Effector memory CD8-positive, alpha-beta T cell (primary cell): ENCODE measurements around the gene PBX3.

ENCODE experiments used
- ATAC-seq: fragments of 150-1000 bp; cut with Tn5 transposase; replicated peaks from 2 replicates; pipeline ENCODE4 v1.10.0; 2021; ENCODE audit warnings: mild to moderate bottlenecking, moderate library complexity
- DNase-seq, 3 experiments: peaks; one replicate each; pipeline ENCODE4 v3.0.0; 2021
- H3K27ac Mint-ChIP-seq, 2 donors: one replicate each; pipeline ENCODE4 v1.8.0; 2022; ENCODE audit warnings: mild to moderate bottlenecking in 2 of 2, mixed read lengths in 2 of 2, moderate library complexity in 2 of 2
- H3K27me3 Mint-ChIP-seq, 2 donors: one replicate each; pipeline ENCODE4 v1.8.0; 2022; ENCODE audit warnings: mixed read lengths in 2 of 2
- H3K36me3 Mint-ChIP-seq: one replicate; pipeline ENCODE4 v1.8.0; 2022; ENCODE audit warnings: mild to moderate bottlenecking, moderate library complexity, mixed read lengths; ENCODE audit not compliant: insufficient read depth
- H3K4me1 Mint-ChIP-seq, 2 donors: one replicate each; pipeline ENCODE4 v1.8.0; 2022; ENCODE audit warnings: low read depth in 2 of 2, mixed read lengths in 2 of 2
- H3K4me3 Mint-ChIP-seq, 2 donors: one replicate each; pipeline ENCODE4 v1.8.0; 2022; ENCODE audit warnings: mild to moderate bottlenecking in 2 of 2, mixed read lengths in 2 of 2, moderate library complexity in 2 of 2
- H3K9me3 Mint-ChIP-seq, 2 donors: one replicate each; pipeline ENCODE4 v1.8.0; 2022; ENCODE audit warnings: mixed read lengths in 2 of 2

The PBX3 gene

DNA sequence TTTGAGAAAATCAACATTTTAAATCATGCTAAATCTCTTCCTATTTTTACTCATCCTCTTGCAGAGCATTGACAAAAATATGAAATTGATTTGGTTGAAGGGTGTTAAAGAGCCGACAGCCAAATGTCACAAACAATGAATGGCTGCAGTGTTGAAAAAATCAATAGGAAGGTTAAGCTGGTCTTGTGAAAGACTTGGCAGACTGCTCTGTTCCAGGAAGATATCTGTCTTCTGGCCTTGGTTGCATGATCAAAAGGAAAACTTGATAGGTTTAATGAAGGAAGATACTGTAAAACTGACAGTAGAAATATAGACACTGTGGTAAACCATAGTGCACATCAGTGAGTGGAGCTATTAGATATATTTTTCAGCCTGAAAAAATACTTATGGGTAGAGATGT, 103.6 kb downstream of the PBX3 start:
- DNase-seq: no peak
- Mint-ChIP-seq H3K4me3 (no peak overlapping the region), H3K36me3 (no peaks in the 10 kb centered on the region), H3K4me1 (no peaks in the 10 kb centered on the region), H3K27ac (no peak overlapping the region), H3K27me3 (no peaks in the 10 kb centered on the region), H3K9me3 (no peaks in the 10 kb centered on the region)
- no peak for ATAC-seq

DNA sequence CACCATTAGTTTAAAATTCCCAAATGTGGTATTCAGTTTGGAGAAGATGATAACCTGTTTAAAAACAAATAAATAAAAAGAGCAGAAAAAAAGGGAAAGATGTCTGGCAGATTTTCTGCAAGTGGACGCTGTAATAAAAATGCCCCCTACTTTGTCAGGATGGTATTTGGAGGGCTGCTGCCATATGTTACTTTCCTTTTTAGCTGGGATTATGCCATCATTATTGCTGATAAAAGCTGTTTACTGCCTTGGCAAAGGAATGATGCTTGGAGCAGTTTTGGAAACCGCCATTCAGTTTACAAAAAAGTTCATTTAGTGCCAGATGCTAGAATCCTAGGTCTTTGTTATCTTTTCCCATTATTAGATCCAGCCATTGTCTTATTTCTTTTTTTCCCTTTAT, 104.8 kb downstream of the PBX3 start:
- Mint-ChIP-seq H3K36me3 (no peaks in the 10 kb centered on the region), H3K27me3 (no peaks in the 10 kb centered on the region), H3K4me1 (no peaks in the 10 kb centered on the region), H3K9me3 (no peaks in the 10 kb centered on the region), H3K27ac (no peak overlapping the region), H3K4me3 (no peak overlapping the region)
- ATAC-seq (no peak), DNase-seq (no peak)

GRCh38 chr9:125852386-125852785, 105.2 kb downstream of the PBX3 start:
- no peaks in the 10 kb centered on the region for H3K9me3 Mint-ChIP-seq
- no peaks in the 10 kb centered on the region for H3K4me1 Mint-ChIP-seq
- DNase-seq: no peak
- H3K27me3 Mint-ChIP-seq: no peaks in the 10 kb centered on the region
- H3K36me3 Mint-ChIP-seq: no peaks in the 10 kb centered on the region
- no peak for ATAC-seq
- H3K27ac Mint-ChIP-seq: no peak overlapping the region
- no peak overlapping the region for H3K4me3 Mint-ChIP-seq

- ATAC-seq (no peak), DNase-seq (no peak)
- Mint-ChIP-seq H3K27me3 (no peaks in the 10 kb centered on the region), H3K4me3 (no peak overlapping the region), H3K4me1 (no peaks in the 10 kb centered on the region), H3K9me3 (no peaks in the 10 kb centered on the region), H3K36me3 (no peaks in the 10 kb centered on the region), H3K27ac (no peak overlapping the region)
Observed at GRCh38 chr9:125854553-125855275, 107.5 kb downstream of the PBX3 start.

DNA sequence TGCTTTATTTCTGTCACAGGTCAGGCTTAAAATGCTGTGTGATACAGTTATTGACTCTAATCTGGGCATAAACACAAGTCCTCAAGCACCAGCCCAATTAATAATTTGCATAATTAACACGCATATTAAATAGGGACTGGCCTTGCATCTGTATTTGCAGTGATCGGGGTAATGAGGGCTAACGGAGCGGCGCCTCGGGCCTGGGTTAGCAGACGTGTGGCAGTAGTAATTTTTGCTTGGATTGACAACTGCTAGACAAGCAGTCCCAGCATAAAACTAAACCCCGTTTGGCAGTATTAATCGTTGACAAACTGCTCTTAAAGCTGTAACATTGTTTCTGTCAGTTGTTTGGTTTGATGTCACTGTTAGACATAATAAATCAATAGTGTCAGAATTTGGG, 109.2 kb downstream of the PBX3 start:
- H3K4me1 Mint-ChIP-seq: peaks cover 0 to 1% of the 10 kb centered on the region in 2 donors

DNA sequence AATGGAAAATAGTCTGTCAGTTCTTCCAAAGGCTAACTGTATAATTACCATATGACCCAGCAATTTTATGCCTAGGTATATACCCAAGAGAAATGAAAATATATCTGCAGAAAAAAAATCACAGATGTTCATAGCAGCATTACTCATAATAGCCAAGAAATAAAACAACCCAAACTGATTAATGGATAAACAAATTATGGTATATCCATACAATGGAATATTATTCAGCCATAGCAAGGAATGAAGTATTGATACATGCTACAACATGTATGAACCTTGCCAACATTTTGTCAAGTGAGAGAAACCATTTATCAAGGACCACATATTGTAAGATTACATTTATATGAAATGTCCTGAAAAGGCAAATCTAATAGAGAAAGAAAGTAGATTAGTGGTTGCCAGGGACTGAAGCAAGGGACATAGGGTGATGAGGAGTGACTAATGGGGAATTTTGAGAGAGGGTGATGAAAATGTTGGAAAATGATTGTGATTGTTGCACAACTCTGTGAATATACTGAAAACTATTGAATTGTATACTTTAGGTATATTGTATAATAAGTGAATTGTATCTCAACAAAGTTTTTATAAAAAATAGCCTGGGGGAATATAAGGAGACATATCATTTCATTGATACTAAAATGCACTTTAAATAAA, 114.4 kb downstream of the PBX3 start:
- Mint-ChIP-seq H3K4me3 (no peak overlapping the region), H3K9me3 (no peaks in the 10 kb centered on the region), H3K27me3 (no peaks in the 10 kb centered on the region), H3K27ac (no peak overlapping the region), H3K4me1 (peaks cover 0 to 3% of the 10 kb centered on the region in 2 donors), H3K36me3 (no peaks in the 10 kb centered on the region)
- no peak for ATAC-seq
- no peak for DNase-seq

More for the DNA sequence above, 109.2 kb downstream of the PBX3 start:
- no peak overlapping the region for H3K27ac Mint-ChIP-seq
- H3K27me3 Mint-ChIP-seq: no peaks in the 10 kb centered on the region
- ATAC-seq: no peak
- DNase-seq: no peak
- no peaks in the 10 kb centered on the region for H3K36me3 Mint-ChIP-seq
- H3K9me3 Mint-ChIP-seq: no peaks in the 10 kb centered on the region
- H3K4me3 Mint-ChIP-seq: no peak overlapping the region

- no peak overlapping the region for H3K4me3 Mint-ChIP-seq
- no peaks in the 10 kb centered on the region for H3K9me3 Mint-ChIP-seq
- H3K27me3 Mint-ChIP-seq: no peaks in the 10 kb centered on the region
- peaks cover 0 to 3% of the 10 kb centered on the region in 2 donors for H3K4me1 Mint-ChIP-seq
- no peak for ATAC-seq
- DNase-seq: no peak
- no peaks in the 10 kb centered on the region for H3K36me3 Mint-ChIP-seq
- no peak overlapping the region for H3K27ac Mint-ChIP-seq
Observed at GRCh38 chr9:125863923-125864322, 116.8 kb downstream of the PBX3 start.

GRCh38 chr9:125867751-125868415, 120.7 kb downstream of the PBX3 start:
- H3K36me3 Mint-ChIP-seq: no peaks in the 10 kb centered on the region
- DNase-seq (no peak), ATAC-seq (no peak)
- no peak overlapping the region for H3K27ac Mint-ChIP-seq
- H3K27me3 Mint-ChIP-seq: no peaks in the 10 kb centered on the region
- H3K4me1 Mint-ChIP-seq: peaks cover 0 to 2% of the 10 kb centered on the region in 2 donors
- no peaks in the 10 kb centered on the region for H3K9me3 Mint-ChIP-seq
- H3K4me3 Mint-ChIP-seq: no peak overlapping the region

GRCh38 chr9:125878164-125878631, 131.0 kb downstream of the PBX3 start:
- DNase-seq: no peak
- ATAC-seq: no peak
- H3K9me3 Mint-ChIP-seq: no peaks in the 10 kb centered on the region
- no peak overlapping the region for H3K27ac Mint-ChIP-seq
- no peaks in the 10 kb centered on the region for H3K4me1 Mint-ChIP-seq
- no peaks in the 10 kb centered on the region for H3K36me3 Mint-ChIP-seq
- no peaks in the 10 kb centered on the region for H3K27me3 Mint-ChIP-seq
- no peak overlapping the region for H3K4me3 Mint-ChIP-seq

DNA sequence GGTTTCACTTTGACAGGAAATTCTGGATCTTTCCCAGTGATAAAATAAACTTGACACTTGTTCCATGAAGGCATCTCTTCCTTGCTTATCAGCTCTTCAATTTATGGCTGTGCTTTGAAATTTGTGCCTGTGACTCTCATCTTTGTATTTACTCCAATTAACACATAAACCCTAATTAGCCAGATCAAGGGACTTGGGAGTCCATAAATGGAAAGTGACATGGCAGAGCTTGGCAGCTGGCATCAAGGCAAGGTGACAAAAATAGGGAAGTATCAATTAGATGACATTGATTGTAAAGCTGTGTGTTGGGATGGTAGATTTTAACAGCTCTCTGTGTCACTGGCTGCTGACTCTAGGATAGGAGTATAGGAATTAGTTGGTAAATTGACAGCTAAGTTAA, 133.9 kb downstream of the PBX3 start:
- Mint-ChIP-seq H3K36me3 (no peaks in the 10 kb centered on the region), H3K4me3 (no peak overlapping the region), H3K27ac (no peak overlapping the region), H3K27me3 (no peaks in the 10 kb centered on the region), H3K4me1 (peaks cover 0 to 6% of the 10 kb centered on the region in 2 donors), H3K9me3 (no peaks in the 10 kb centered on the region)
- ATAC-seq (no peak), DNase-seq (no peak)

- Mint-ChIP-seq H3K36me3 (no peaks in the 10 kb centered on the region), H3K4me3 (no peak overlapping the region), H3K4me1 (peaks cover 0 to 6% of the 10 kb centered on the region in 2 donors), H3K9me3 (no peaks in the 10 kb centered on the region), H3K27ac (no peak overlapping the region), H3K27me3 (peaks cover 11% of the 10 kb centered on the region in 2 donors)
- ATAC-seq (no peak), DNase-seq (no peak)
Observed at GRCh38 chr9:125883565-125884217, 136.5 kb downstream of the PBX3 start.

DNA sequence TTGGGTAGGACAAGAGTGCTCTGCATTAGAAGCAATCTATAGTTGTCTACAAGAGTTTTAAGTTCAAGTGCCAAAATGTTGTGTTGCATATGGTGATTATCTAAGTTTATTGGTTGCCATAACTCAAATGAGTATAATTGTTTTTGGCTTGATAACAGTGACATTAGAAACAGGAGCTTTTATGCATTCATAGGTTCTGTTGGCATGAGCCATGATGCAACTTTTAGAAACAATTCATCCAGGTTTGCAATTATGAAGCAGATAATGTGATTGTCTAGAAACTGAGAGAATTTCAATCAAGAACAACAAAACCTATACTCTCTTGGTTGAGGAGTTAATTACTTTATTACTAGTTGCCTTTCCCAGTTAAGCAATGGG, 137.0 kb downstream of the PBX3 start:
- Mint-ChIP-seq H3K27me3 (peaks cover 16% of the 10 kb centered on the region in 2 donors), H3K4me1 (peaks cover 2 to 10% of the 10 kb centered on the region in 2 donors), H3K27ac (no peak overlapping the region)

DNA sequence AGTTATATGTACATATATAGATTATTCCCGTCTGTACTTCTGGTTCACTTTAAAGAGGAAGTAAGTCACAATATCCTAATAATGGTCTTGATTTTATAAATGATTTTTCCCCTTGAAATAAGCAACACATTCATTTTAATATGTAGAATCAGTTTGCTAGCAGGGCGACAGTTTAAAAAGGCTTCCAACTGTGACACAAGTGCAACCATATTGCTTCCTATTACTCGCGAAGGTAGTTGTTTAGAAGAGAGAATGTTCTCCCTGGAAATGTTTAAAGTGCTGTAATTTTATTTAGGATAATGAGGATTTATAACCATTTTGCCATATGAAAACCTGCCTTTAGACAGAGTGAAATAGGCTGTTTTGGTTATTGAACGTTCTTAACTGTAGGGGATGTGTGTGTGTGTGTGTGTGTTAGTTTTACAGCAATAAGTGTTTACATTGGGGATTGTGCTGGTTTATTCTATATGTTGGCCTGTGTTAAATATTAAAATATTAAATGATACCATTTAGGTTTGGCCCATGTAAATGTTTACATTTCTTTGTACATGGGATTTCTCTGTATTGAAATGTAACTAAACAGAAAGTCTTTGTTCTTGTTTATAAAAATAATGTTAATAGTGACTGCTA, 138.3 kb downstream of the PBX3 start:
- H3K4me3 Mint-ChIP-seq: no peak overlapping the region
- ATAC-seq (no peak), DNase-seq (no peak)
- no peak overlapping the region for H3K27ac Mint-ChIP-seq
- peaks cover 20 to 28% of the 10 kb centered on the region in 2 donors for H3K27me3 Mint-ChIP-seq
- H3K36me3 Mint-ChIP-seq: no peaks in the 10 kb centered on the region
- H3K9me3 Mint-ChIP-seq: no peaks in the 10 kb centered on the region
- peaks cover 5 to 14% of the 10 kb centered on the region in 2 donors for H3K4me1 Mint-ChIP-seq

More for the DNA sequence above, 137.0 kb downstream of the PBX3 start:
- H3K9me3 Mint-ChIP-seq: no peaks in the 10 kb centered on the region
- no peak overlapping the region for H3K4me3 Mint-ChIP-seq
- H3K36me3 Mint-ChIP-seq: no peaks in the 10 kb centered on the region
- ATAC-seq: no peak
- DNase-seq: no peak
